K562 (cell line): ENCODE results near the gene PBXIP1. TPM values are rescaled to one million over a fixed set of nuclear protein-coding genes. Genes with fewer than 3 reads are reported as not detected.

ENCODE experiments used
- BRCA1 ChIP-seq, 2 experiments: fragments of 450-650 bp in 1 of 2; sonication (generic) in 1 of 2; formaldehyde crosslinking in 1 of 2; IDR thresholded peaks; 2 replicates each; pipeline versions ENCODE4 v1.5.0 to v1.6.1; 2017 to 2020; ENCODE audit warnings: mild to moderate bottlenecking in 1 of 2, missing genetic modification reagents in 1 of 2
- CBX5 ChIP-seq: IDR thresholded peaks from 2 replicates; pipeline ENCODE4 v1.6.1; 2014; ENCODE audit warnings: low read depth, borderline replicate concordance
- CXXC5 ChIP-seq: fragments of 250-450 bp; sonication (Bioruptor Pico); IDR thresholded peaks from 2 replicates; pipeline ENCODE4 v1.8.0; 2022; ENCODE audit warnings: inconsistent platforms, mild to moderate bottlenecking, moderate library complexity
- HMGXB4 ChIP-seq: sonication (generic); formaldehyde crosslinking; IDR thresholded peaks from 2 replicates; pipeline ENCODE4 v1.8.1; 2023; ENCODE audit warnings: mild to moderate bottlenecking, missing genetic modification reagents
- LCOR ChIP-seq: sonication (generic); formaldehyde crosslinking; IDR thresholded peaks from 2 replicates; pipeline ENCODE4 v1.8.0; 2022; ENCODE audit warnings: mild to moderate bottlenecking, missing genetic modification reagents
- MAFF ChIP-seq: IDR thresholded peaks from 2 replicates; pipeline ENCODE4 v1.6.1; 2012; ENCODE audit warnings: low read length, improper control_type of control experiment
- MED1 ChIP-seq: sonication (generic); formaldehyde crosslinking; IDR thresholded peaks from 2 replicates; pipeline ENCODE4 v1.8.1; 2023; ENCODE audit warnings: missing genetic modification reagents, borderline replicate concordance
- NR1H2 ChIP-seq: sonication (generic); formaldehyde crosslinking; IDR thresholded peaks from 2 replicates; pipeline ENCODE4 v1.4.0; 2020; ENCODE audit warnings: mild to moderate bottlenecking, missing genetic modification reagents
- PCBP2 ChIP-seq: fragments of 200-400 bp; formaldehyde crosslinking; IDR thresholded peaks from 2 replicates; pipeline ENCODE4 v1.6.1; 2018; ENCODE audit warnings: low read length, low read depth, mild to moderate bottlenecking, moderate library complexity; ENCODE audit not compliant: poor library complexity, severe bottlenecking
- PPARD ChIP-seq: fragments of 250-450 bp; sonication (Bioruptor Pico); IDR thresholded peaks from 2 replicates; pipeline ENCODE4 v1.8.0; 2022; ENCODE audit warnings: inconsistent platforms, mild to moderate bottlenecking, moderate library complexity
- RBM14 ChIP-seq: fragments of 200-400 bp; formaldehyde crosslinking; IDR thresholded peaks from 2 replicates; pipeline ENCODE4 v1.6.1; 2018; ENCODE audit warnings: low read depth, mild to moderate bottlenecking, low read length, moderate library complexity, borderline replicate concordance; ENCODE audit not compliant: insufficient read depth
- TOE1 ChIP-seq, 2 experiments: fragments of 450-650 bp in 1 of 2; sonication (generic) in 1 of 2; formaldehyde crosslinking in 1 of 2; IDR thresholded peaks; 2 replicates each; pipeline versions ENCODE4 v1.7.1 to v1.8.0; 2016 to 2022; ENCODE audit warnings: borderline replicate concordance in 2 of 2, mild to moderate bottlenecking in 2 of 2, antibody characterized with exemption in 1 of 2, inconsistent platforms in 1 of 2, low read depth in 1 of 2, missing genetic modification reagents in 1 of 2, moderate library complexity in 1 of 2
- ZNF143 ChIP-seq: sonication (generic); formaldehyde crosslinking; IDR thresholded peaks from 2 replicates; pipeline ENCODE4 v1.9.0; 2022; ENCODE audit warnings: mild to moderate bottlenecking, missing genetic modification reagents
- polyA plus RNA-seq, 8 experiments: library from polyadenylated mRNA; depleted of rRNA in 4 of 8; stranded (reverse) in 5 of 8; unstranded in 3 of 8; fragments of >200 nt; fragmentation: Nextera tagmentation in 2 of 8; fragmentation: Illumina TruSeq in 1 of 8; extraction: Ambion mirVana in 2 of 8; extraction: Trizol in 1 of 8; gene quantifications; 2 replicates each; pipeline versions ENCODE4 v1.2.1 to v1.2.3, GENCODE V29; 2011 to 2014; ENCODE audit warnings: inconsistent platforms in 1 of 8, missing spikeins in 1 of 8
- total RNA-seq, 7 experiments: library from RNA; depleted of rRNA in 6 of 7; stranded (reverse); fragments of >200 nt in 6 of 7; fragmentation: Illumina TruSeq in 2 of 7; extraction: Trizol in 2 of 7; gene quantifications; 2 replicates each; pipeline versions ENCODE4 v1.2.1 to v1.2.3, GENCODE V29; 2011 to 2021; ENCODE audit warnings: low replicate concordance in 1 of 7
- TF ChIP-seq, protein P1 (sequence below), 2 experiments: fragments of 450-650 bp; formaldehyde crosslinking in 1 of 2; IDR thresholded peaks; 2 replicates each; pipeline versions ENCODE4 v1.4.0 to v1.6.1; 2014 to 2020; ENCODE audit warnings: mild to moderate bottlenecking in 2 of 2, borderline replicate concordance in 1 of 2, low read depth in 1 of 2
- TF ChIP-seq, protein P2 (sequence below): fragments of 450-650 bp; formaldehyde crosslinking; IDR thresholded peaks from 2 replicates; pipeline ENCODE4 v1.4.0; 2022; ENCODE audit warnings: missing genetic modification characterization

PBXIP1 gene
- total and polyA plus RNA-seq, 9 of the 15 experiments (the other 6 are each of a cell fraction or from before 2014, with no cell fraction given) = 0.13 to 8.3 (median 5.8) TPM

- TF ChIP-seq HMGXB4 (CRISPR knock-in tag) = 0 out of 2 replicates have a peak, but pooled peaks have one; percentile 22
- peak; percentile 95 for TF ChIP-seq CXXC5 (CRISPR knock-in tag)
- TF ChIP-seq MAFF = no peak
- no peak for TF ChIP-seq PPARD (CRISPR knock-in tag)
- TF ChIP-seq NR1H2 (CRISPR knock-in tag) = no peak
- no peak for TF ChIP-seq BRCA1 (IDR thresholded peaks at IDR 0.05)
- TF ChIP-seq BRCA1 (CRISPR knock-in tag; IDR thresholded peaks at IDR 0.05) = no peak
- TF ChIP-seq, protein P1, sequence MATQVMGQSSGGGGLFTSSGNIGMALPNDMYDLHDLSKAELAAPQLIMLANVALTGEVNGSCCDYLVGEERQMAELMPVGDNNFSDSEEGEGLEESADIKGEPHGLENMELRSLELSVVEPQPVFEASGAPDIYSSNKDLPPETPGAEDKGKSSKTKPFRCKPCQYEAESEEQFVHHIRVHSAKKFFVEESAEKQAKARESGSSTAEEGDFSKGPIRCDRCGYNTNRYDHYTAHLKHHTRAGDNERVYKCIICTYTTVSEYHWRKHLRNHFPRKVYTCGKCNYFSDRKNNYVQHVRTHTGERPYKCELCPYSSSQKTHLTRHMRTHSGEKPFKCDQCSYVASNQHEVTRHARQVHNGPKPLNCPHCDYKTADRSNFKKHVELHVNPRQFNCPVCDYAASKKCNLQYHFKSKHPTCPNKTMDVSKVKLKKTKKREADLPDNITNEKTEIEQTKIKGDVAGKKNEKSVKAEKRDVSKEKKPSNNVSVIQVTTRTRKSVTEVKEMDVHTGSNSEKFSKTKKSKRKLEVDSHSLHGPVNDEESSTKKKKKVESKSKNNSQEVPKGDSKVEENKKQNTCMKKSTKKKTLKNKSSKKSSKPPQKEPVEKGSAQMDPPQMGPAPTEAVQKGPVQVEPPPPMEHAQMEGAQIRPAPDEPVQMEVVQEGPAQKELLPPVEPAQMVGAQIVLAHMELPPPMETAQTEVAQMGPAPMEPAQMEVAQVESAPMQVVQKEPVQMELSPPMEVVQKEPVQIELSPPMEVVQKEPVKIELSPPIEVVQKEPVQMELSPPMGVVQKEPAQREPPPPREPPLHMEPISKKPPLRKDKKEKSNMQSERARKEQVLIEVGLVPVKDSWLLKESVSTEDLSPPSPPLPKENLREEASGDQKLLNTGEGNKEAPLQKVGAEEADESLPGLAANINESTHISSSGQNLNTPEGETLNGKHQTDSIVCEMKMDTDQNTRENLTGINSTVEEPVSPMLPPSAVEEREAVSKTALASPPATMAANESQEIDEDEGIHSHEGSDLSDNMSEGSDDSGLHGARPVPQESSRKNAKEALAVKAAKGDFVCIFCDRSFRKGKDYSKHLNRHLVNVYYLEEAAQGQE (IDR thresholded peaks at IDR 0.05; ENCODE audit: borderline replicate concordance) = no peak
- TF ChIP-seq, protein P1 (CRISPR knock-in tag; IDR thresholded peaks at IDR 0.05; ENCODE audit: low read depth) = no peak
- TF ChIP-seq CBX5 = no peak
- no peak for TF ChIP-seq ZNF143 (CRISPR knock-in tag)
- no peak for TF ChIP-seq RBM14
- TF ChIP-seq TOE1 (IDR thresholded peaks at IDR 0.05; ENCODE audit: borderline replicate concordance) = peak; percentile 69; the same call in 1 of the 2 replicates
- TF ChIP-seq TOE1 (CRISPR knock-in tag; IDR thresholded peaks at IDR 0.05; ENCODE audit: borderline replicate concordance, low read depth) = no peak
- TF ChIP-seq MED1 (CRISPR knock-in tag) = no peak
- TF ChIP-seq, protein P2, sequence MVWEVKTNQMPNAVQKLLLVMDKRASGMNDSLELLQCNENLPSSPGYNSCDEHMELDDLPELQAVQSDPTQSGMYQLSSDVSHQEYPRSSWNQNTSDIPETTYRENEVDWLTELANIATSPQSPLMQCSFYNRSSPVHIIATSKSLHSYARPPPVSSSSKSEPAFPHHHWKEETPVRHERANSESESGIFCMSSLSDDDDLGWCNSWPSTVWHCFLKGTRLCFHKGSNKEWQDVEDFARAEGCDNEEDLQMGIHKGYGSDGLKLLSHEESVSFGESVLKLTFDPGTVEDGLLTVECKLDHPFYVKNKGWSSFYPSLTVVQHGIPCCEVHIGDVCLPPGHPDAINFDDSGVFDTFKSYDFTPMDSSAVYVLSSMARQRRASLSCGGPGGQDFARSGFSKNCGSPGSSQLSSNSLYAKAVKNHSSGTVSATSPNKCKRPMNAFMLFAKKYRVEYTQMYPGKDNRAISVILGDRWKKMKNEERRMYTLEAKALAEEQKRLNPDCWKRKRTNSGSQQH (CRISPR knock-in tag) = peak; percentile 88
- TF ChIP-seq PCBP2 = no peak
- TF ChIP-seq LCOR (CRISPR knock-in tag) = peak; percentile 94; the same call in 1 of the 2 replicates
Observed at GRCh38 chr1:154974102-154974807, 18.4 kb upstream of the PBXIP1 start, which contains the start of gene CKS1B (continued).
